H9 (cell line): ENCODE results near the gene OR51Q1. TPM values are rescaled to one million over a fixed set of nuclear protein-coding genes. Genes with fewer than 3 reads are reported as not detected.

Experiments
- DNase-seq: peaks from one replicate; pipeline ENCODE4 v3.0.0-alpha.2; 2017
- H2AFZ ChIP-seq: one replicate; pipeline ENCODE4 v1.6.1; 2013; ENCODE audit warnings: mild to moderate bottlenecking, low read length, control low read depth, moderate library complexity
- H2AK5ac ChIP-seq: 2 replicates; pipeline ENCODE4 v1.6.1; 2013; ENCODE audit warnings: low read length, control low read depth, mixed read lengths; ENCODE audit not compliant: insufficient read length
- H2BK120ac ChIP-seq: one replicate; pipeline ENCODE4 v1.6.1; 2013; ENCODE audit warnings: low read depth, mild to moderate bottlenecking, low read length, control low read depth, inconsistent platforms; ENCODE audit not compliant: poor library complexity, severe bottlenecking
- H2BK12ac ChIP-seq: 2 replicates; pipeline ENCODE4 v1.6.1; 2013; ENCODE audit warnings: low read length, control low read depth, mixed read lengths, low read depth; ENCODE audit not compliant: insufficient read length
- H2BK15ac ChIP-seq: 2 replicates; pipeline ENCODE4 v1.6.1; 2013; ENCODE audit warnings: low read depth, low read length, control low read depth
- H2BK20ac ChIP-seq: one replicate; pipeline ENCODE4 v1.6.1; 2013; ENCODE audit warnings: low read depth, mild to moderate bottlenecking, low read length, control low read depth, inconsistent platforms; ENCODE audit not compliant: poor library complexity, severe bottlenecking
- H2BK5ac ChIP-seq: 2 replicates; pipeline ENCODE4 v1.6.1; 2013; ENCODE audit warnings: low read length, control low read depth, mixed read lengths; ENCODE audit not compliant: insufficient read length
- H3K14ac ChIP-seq: 2 replicates; pipeline ENCODE4 v1.6.1; 2013; ENCODE audit warnings: low read length, control low read depth; ENCODE audit not compliant: insufficient read depth
- H3K18ac ChIP-seq: 2 replicates; pipeline ENCODE4 v1.6.1; 2013; ENCODE audit warnings: low read depth, mild to moderate bottlenecking, mixed read lengths, low read length, control low read depth; ENCODE audit not compliant: insufficient read length
- H3K23ac ChIP-seq: 2 replicates; pipeline ENCODE4 v1.6.1; 2013; ENCODE audit warnings: low read length, control low read depth, mixed read lengths, low read depth; ENCODE audit not compliant: insufficient read length
- H3K23me2 ChIP-seq: 2 replicates; pipeline ENCODE4 v1.6.1; 2013; ENCODE audit warnings: low read depth, mild to moderate bottlenecking, mixed read lengths, low read length, control low read depth; ENCODE audit not compliant: insufficient read length, poor library complexity, severe bottlenecking
- H3K27ac ChIP-seq: 2 replicates; pipeline ENCODE4 v1.5.1; 2013; ENCODE audit warnings: low read length, control low read depth, mixed read lengths, low read depth; ENCODE audit not compliant: insufficient read length
- H3K27me3 ChIP-seq: 2 replicates; pipeline ENCODE4 v1.6.1; 2013; ENCODE audit warnings: low read length, control low read depth, inconsistent platforms; ENCODE audit not compliant: insufficient read depth
- H3K4ac ChIP-seq: 2 replicates; pipeline ENCODE4 v1.6.1; 2013; ENCODE audit warnings: low read depth, mild to moderate bottlenecking, control low read depth, inconsistent platforms, low read length, moderate library complexity
- H3K4me1 ChIP-seq: 2 replicates; pipeline ENCODE4 v1.6.1; 2013; ENCODE audit warnings: low read length, control low read depth, inconsistent platforms; ENCODE audit not compliant: insufficient read depth
- H3K4me2 ChIP-seq: 2 replicates; pipeline ENCODE4 v1.6.1; 2013; ENCODE audit warnings: low read length, control low read depth, mixed read lengths; ENCODE audit not compliant: insufficient read length, insufficient read depth
- H3K56ac ChIP-seq: 2 replicates; pipeline ENCODE4 v1.6.1; 2013; ENCODE audit warnings: low read depth, mild to moderate bottlenecking, mixed read lengths, low read length, control low read depth; ENCODE audit not compliant: insufficient read length
- H3K79me1 ChIP-seq: 2 replicates; pipeline ENCODE4 v1.6.1; 2013; ENCODE audit warnings: low read depth, mild to moderate bottlenecking, moderate library complexity, low read length, control low read depth, inconsistent platforms; ENCODE audit not compliant: insufficient read depth, poor library complexity, severe bottlenecking
- H3K79me2 ChIP-seq: 2 replicates; pipeline ENCODE4 v1.6.1; 2013; ENCODE audit warnings: low read length, control low read depth, inconsistent platforms; ENCODE audit not compliant: insufficient read depth
- H3K9ac ChIP-seq: 2 replicates; pipeline ENCODE4 v1.6.1; 2013; ENCODE audit warnings: low read length, control low read depth, mixed read lengths; ENCODE audit not compliant: insufficient read length; ENCODE audit errors: extremely low read depth
- H3K9me3 ChIP-seq: one replicate; pipeline ENCODE4 v1.6.1; 2013; ENCODE audit warnings: low read depth, low read length, inconsistent platforms; ENCODE audit not compliant: control insufficient read depth
- H3T11ph ChIP-seq: one replicate; pipeline ENCODE4 v1.6.1; 2013; ENCODE audit warnings: mild to moderate bottlenecking, low read length, control low read depth, inconsistent platforms
- H4K20me1 ChIP-seq: one replicate; pipeline ENCODE4 v1.6.1; 2013; ENCODE audit not compliant: control insufficient read depth, insufficient read length, insufficient read depth
- H4K5ac ChIP-seq: 2 replicates; pipeline ENCODE4 v1.6.1; 2013; ENCODE audit warnings: low read depth, mild to moderate bottlenecking, mixed read lengths, low read length, control low read depth; ENCODE audit not compliant: insufficient read length
- H4K8ac ChIP-seq: replicated peaks from 2 replicates; pipeline ENCODE4 v1.6.1; 2013; ENCODE audit warnings: low read length, control low read depth, mixed read lengths, low read depth; ENCODE audit not compliant: insufficient read length
- H4K91ac ChIP-seq: 2 replicates; pipeline ENCODE4 v1.6.1; 2013; ENCODE audit warnings: low read depth, mild to moderate bottlenecking, moderate library complexity, mixed read lengths, low read length, control low read depth; ENCODE audit not compliant: insufficient read length
- H3K27ac Mint-ChIP-seq, 3 experiments: 2 replicates in 2 of 3; 3 replicates in 1 of 3; pipeline ENCODE4 v1.8.0; 2020 to 2021; ENCODE audit warnings: mixed read lengths in 3 of 3, mild to moderate bottlenecking in 1 of 3, moderate library complexity in 1 of 3
- H3K27me3 Mint-ChIP-seq: 2 replicates; pipeline ENCODE4 v1.8.0; 2021; ENCODE audit warnings: low read depth, mild to moderate bottlenecking, moderate library complexity, mixed read lengths
- H3K36me3 Mint-ChIP-seq, 3 experiments: 2 replicates in 2 of 3; 3 replicates in 1 of 3; pipeline ENCODE4 v1.8.0; 2020 to 2021; ENCODE audit warnings: low read depth in 3 of 3, mixed read lengths in 3 of 3; ENCODE audit not compliant: insufficient read depth in 1 of 3
- H3K4me1 Mint-ChIP-seq, 2 experiments: 2 replicates each; pipeline ENCODE4 v1.8.0; 2020; ENCODE audit warnings: mixed read lengths in 2 of 2
- H3K4me3 Mint-ChIP-seq, 2 experiments: 2 replicates in 1 of 2; 3 replicates in 1 of 2; pipeline ENCODE4 v1.8.0; 2020 to 2021; ENCODE audit warnings: mild to moderate bottlenecking in 2 of 2, mixed read lengths in 2 of 2, moderate library complexity in 1 of 2
- H3K9me3 Mint-ChIP-seq, 2 experiments: 2 replicates in 1 of 2; 3 replicates in 1 of 2; pipeline ENCODE4 v1.8.0; 2020; ENCODE audit warnings: mild to moderate bottlenecking in 2 of 2, mixed read lengths in 2 of 2, moderate library complexity in 1 of 2
- CTCF ChIP-seq: fragments of 200-600 bp; sonication (generic); conservative IDR thresholded peaks from 3 replicates; pipeline ENCODE4 v1.8.0; 2021; ENCODE audit warnings: antibody characterized with exemption, mild to moderate bottlenecking
- total RNA-seq: library from RNA; stranded (reverse); gene quantifications from 2 replicates; pipeline ENCODE4 v1.2.1, GENCODE V29; 2021

Gene OR51Q1
- total RNA-seq, 1 experiment from 2014 or later = not detected

- Mint-ChIP-seq H3K9me3 (peaks cover 0 to 2% of the 10 kb centered on the region in 2 experiments; a peak in 1 of 5 replicates), H3K27ac (no peak overlapping the region), H3K4me1 (peaks cover 4% of the 10 kb centered on the region in 2 experiments; a peak in 1 of 4 replicates), H3K4me3 (no peak overlapping the region), H3K36me3 (no peaks in the 10 kb centered on the region), H3K27me3 (peaks cover 3% of the 10 kb centered on the region; the same call in 1 of the 2 replicates)
- no peak overlapping the region for H2BK5ac ChIP-seq
- no peak for DNase-seq
- no peak overlapping the region for H3K4ac ChIP-seq
- H3K79me2 ChIP-seq = no peaks in the 10 kb centered on the region
- H3K27me3 ChIP-seq = no peaks in the 10 kb centered on the region
- no peak overlapping the region for H4K91ac ChIP-seq
- H2AK5ac ChIP-seq = no peak overlapping the region
- H2BK120ac ChIP-seq = no peak overlapping the region
- no peak overlapping the region for H2BK20ac ChIP-seq
- H3K27ac ChIP-seq = no peak overlapping the region
- H3K4me2 ChIP-seq = no peak overlapping the region
- no peaks in the 10 kb centered on the region for H3K79me1 ChIP-seq
- H2BK12ac ChIP-seq = no peak overlapping the region
- no peaks in the 10 kb centered on the region for H3K4me1 ChIP-seq
- no peak overlapping the region for H3K14ac ChIP-seq
- no peak overlapping the region for H3K56ac ChIP-seq
- H3K23ac ChIP-seq = no peak overlapping the region
- H4K20me1 ChIP-seq = no peaks in the 10 kb centered on the region
- no peaks in the 10 kb centered on the region for H3K23me2 ChIP-seq
- TF ChIP-seq CTCF = no peak
- H3K9ac ChIP-seq = no peak overlapping the region
- H3K18ac ChIP-seq = no peak overlapping the region
- H2BK15ac ChIP-seq = no peak overlapping the region
- H4K5ac ChIP-seq = no peak overlapping the region
- H2AFZ ChIP-seq = no peak overlapping the region
- no peak overlapping the region for H3T11ph ChIP-seq
- H4K8ac ChIP-seq = no peak overlapping the region
- H3K9me3 ChIP-seq = no peaks in the 10 kb centered on the region
These were observed 27.8 kb upstream of the OR51Q1 start for GRCh38 chr11:5394091-5394490.
